ENCODE results near the gene ZNF266. TPM values are rescaled to one million over a fixed set of nuclear protein-coding genes. Genes with fewer than 3 reads are reported as not detected.

Gene ZNF266
- total and polyA plus RNA-seq, 2 donors (not counting 3 experiments of a cell fraction or from before 2014, with no cell fraction given) = 16.7 TPM

GRCh38 chr19:9430444-9430843 lies 4.9 kb downstream of the ZNF266 start:
- FAIRE-seq (no peak), DNase-seq (ENCODE audit: low read depth, low spot score) (no peak)
- Histone ChIP-seq H3K9me3 (replicated peaks; ENCODE audit: control insufficient read depth, insufficient read depth, low read length) (no peaks in the 10 kb centered on the region), H3K27ac (ENCODE audit: insufficient read depth, low read depth, low read length) (no peak overlapping the region), H3K9ac (replicated peaks; ENCODE audit: extremely low read depth, insufficient read depth, low read length) (no peak overlapping the region), H3K79me2 (ENCODE audit: control insufficient read depth, insufficient read depth, low read length) (peaks cover 2% of the 10 kb centered on the region), H3K27me3 (ENCODE audit: control insufficient read depth in 2 of 2, insufficient read depth in 2 of 2, low read length in 2 of 2) (no peaks in the 10 kb centered on the region), H2AFZ (ENCODE audit: low read depth, low read length) (no peak overlapping the region), H3K36me3 (ENCODE audit: control insufficient read depth in 2 of 2, extremely low read depth in 1 of 2, insufficient read depth in 2 of 2, low read length in 2 of 2) (peaks cover 0 to 10% of the 10 kb centered on the region in 2 experiments), H3K9me1 (replicated peaks; ENCODE audit: control insufficient read depth, extremely low read depth, insufficient read depth, low read length) (no peaks in the 10 kb centered on the region), H3K4me3 (replicated peaks in 1 of 3; ENCODE audit: insufficient read depth in 1 of 3, low read depth in 1 of 3, low read length in 3 of 3) (no peak overlapping the region), H4K20me1 (replicated peaks; ENCODE audit: control insufficient read depth, extremely low read depth, insufficient read depth, low read length) (no peaks in the 10 kb centered on the region), H3K4me2 (ENCODE audit: insufficient read depth, low read length) (no peak overlapping the region), H3K4me1 (ENCODE audit: control insufficient read depth, extremely low read depth, insufficient read depth, low read length) (peaks cover 8% of the 10 kb centered on the region)
- dilution Hi-C loops (cut with MboI; ENCODE audit: extremely low pct_ligation_motif_present, low sequenced_read_pairs) (no loop called here), intact Hi-C loops (cut with micrococcal nuclease) (no loop called here)
- BruUV-seq (replicated peaks) = no TSS peak
- TF ChIP-seq JUN (IDR thresholded peaks at IDR 0.05; ENCODE audit: borderline replicate concordance, insufficient read depth, insufficient read length, low read depth) = no peak
- TF ChIP-seq POLR2A (IDR thresholded peaks at IDR 0.05; ENCODE audit: low read depth, low read length) = no peak
- no peak for TF ChIP-seq GATA2 (IDR thresholded peaks at IDR 0.05; ENCODE audit: insufficient read depth, insufficient read length, low read depth, low read length)
- TF ChIP-seq MAX (IDR thresholded peaks at IDR 0.05; ENCODE audit: insufficient read depth, insufficient read length) = no peak
- TF ChIP-seq MYC (IDR thresholded peaks at IDR 0.05; ENCODE audit: low read depth, low read length) = no peak
- no peak for TF ChIP-seq FOS (IDR thresholded peaks at IDR 0.05; ENCODE audit: borderline replicate concordance, insufficient read depth, low read length)
- no peak for TF ChIP-seq EZH2 (IDR thresholded peaks at IDR 0.05; ENCODE audit: borderline replicate concordance, low read depth, low read length, severe bottlenecking)
- no peak for TF ChIP-seq CTCF (IDR thresholded peaks at IDR 0.05; ENCODE audit: extremely low read depth in 1 of 2, insufficient read depth in 1 of 2, low read depth in 1 of 2, low read length in 2 of 2)
- CTCF ChIA-PET = no interaction called here
- POLR2A ChIA-PET = no interaction called here

Data from endothelial cell of umbilical vein (primary cell).